ENCODE results near the gene ANKRD11.

The ANKRD11 gene

DNA sequence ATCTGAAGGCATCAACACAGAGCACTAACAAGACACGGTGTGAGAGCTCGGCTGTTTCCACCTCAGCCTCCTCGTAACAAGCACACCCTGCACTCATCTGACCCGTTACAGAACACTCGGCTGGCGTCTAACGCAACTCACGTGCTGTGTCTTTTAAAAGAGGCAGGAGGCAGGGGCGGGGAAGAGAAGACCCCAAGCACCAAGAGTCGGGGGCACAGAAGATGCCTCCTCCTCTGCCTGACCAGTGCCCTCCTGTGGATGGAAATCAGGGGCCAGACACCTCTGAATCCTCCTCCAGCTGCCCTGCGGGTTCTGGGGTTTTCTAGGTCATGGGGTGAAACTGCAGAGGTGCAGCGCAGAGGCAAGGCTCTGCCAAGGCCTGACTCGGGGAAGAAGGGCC, 198.6 kb downstream of the ANKRD11 start:
- DNase-seq = no peak

DNA sequence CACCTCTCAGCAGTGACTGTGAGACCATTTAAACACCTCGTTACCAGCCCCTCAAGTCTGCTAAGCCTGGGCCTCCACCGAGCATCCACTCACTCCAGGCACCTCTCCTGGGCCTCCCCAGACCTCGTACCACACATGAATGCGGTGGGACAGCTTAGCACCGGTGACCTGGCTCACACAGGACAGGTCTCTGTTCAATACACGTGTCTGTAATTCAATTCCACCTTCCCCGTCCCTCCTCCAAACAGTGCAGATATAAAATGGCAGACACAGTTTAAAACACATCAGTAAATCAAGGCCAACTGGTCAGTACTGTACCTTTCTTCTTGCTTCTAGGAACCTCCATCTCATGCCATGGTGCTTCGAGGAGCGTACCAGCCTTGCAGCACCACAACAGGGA, 199.0 kb downstream of the ANKRD11 start:
- DNase-seq = no peak

DNA sequence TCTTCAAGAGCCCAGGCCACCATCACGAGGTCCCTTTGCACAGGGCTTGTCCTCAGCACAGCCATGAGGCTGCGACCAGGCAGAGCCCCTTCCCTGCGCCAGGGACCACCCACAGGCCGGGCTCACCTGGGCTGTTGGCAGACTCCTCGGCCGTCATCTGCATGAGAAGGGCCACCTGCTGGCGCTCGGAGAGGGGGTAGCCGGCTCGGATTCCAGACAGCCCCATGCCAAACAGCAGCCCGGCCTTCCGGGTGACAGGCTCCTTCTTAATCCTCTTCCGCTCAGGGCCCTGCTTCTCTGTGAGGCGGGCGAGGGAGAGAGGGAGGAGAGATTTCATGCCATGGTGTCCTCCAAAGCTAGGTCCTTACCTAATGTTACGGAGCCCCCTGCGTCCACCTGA, 199.5 kb downstream of the ANKRD11 start:
- no peak for DNase-seq

DNA sequence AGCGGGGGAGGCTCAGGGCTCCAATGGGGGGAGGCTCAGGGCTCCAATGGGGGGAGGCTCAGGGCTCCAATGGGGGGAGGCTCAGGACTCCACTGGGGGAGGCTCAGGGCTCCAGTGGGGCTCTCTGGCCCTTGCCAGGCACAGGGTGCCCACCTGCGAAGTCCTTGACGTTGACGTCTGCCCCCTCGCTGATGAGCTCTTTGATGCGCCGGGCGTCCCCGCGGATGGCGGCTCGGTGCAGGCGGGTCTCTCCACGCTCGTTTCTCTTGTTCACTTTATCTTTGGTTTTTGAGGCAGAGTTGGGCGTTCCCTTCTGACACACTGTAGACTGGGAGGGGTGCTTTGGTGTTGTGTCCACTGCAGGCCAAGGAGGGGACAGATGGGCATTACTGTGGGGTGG, 199.9 kb downstream of the ANKRD11 start:
- DNase-seq = no peak

DNA sequence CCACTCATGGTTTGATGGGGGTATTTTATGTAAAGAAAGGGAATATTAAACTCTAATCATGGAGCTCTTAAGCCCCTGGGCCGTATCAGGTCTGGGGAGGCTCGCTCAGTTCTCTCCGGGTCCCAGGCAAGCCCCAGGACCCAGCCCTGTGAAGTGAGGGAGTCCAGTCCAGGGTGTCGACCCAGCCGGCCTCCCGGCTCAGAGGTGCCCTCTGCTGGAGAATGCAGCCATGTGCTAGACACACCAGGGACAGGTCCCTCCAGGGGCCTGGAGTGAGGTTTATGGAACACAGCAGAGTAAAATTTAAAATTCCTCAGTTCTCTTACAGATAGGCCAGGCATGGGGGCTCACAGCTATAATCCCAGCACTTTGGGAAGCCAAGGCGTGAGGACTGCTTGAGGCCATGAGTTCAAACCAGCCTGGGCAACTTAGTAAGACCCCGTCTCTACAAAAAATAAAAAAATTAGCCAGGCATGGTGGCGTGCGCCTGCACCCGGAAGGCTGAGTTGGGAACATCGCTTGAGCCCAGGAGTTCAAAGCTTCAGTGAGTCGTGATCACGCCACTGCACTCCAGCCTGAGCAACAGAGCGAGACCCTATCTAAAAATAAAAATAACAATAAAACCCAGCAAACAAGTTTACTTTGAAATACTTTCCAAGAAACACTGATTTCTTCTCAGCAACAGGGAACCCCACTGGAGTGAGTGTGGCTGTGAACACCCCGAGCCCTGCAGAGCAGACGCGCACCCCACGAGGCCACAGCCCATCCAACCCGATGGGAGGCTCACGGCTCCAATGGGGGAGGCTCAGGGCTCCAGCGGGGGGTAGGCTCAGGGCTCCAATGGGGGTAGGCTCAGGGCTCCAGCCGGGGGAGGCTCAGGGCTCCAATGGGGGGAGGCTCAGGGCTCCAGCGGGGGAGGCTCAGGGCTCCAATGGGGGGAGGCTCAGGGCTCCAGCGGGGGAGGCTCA, 200.6 kb downstream of the ANKRD11 start:
- peak; percentile 100 for DNase-seq

DNA sequence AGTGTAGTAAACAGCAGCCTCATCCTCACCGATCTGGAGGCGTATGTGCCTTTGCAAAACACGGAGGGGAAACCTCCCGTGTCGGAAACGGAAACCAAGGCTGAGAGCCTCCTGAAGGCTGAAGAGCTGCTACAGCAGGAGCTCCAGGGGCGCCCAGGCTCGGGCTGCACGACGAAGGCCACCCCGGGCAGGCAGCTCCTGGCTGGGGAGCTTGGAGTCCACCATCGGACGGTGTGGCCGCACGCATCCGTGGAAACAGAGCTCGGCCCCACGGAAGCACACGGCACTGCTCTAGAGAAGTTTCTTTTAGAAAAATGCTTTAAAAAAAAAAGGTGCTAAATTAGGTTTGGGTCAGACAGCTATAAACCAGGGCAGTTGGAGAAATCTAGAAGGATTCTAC, 201.4 kb downstream of the ANKRD11 start:
- DNase-seq = no peak

DNA sequence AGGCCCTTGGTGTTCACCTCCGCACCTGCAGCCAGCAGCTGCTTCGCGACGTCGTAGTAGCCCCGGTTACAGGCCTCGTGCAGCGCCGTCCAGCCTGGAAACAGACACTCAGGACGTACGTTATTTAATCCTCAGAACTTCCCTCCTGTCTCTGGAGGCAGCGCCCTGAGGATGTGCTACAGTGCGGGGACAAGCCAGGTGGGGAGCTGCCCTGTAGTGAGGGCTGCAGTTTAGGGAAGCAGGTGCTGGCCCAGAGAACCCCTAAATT, 201.8 kb downstream of the ANKRD11 start:
- no peak for DNase-seq

DNA sequence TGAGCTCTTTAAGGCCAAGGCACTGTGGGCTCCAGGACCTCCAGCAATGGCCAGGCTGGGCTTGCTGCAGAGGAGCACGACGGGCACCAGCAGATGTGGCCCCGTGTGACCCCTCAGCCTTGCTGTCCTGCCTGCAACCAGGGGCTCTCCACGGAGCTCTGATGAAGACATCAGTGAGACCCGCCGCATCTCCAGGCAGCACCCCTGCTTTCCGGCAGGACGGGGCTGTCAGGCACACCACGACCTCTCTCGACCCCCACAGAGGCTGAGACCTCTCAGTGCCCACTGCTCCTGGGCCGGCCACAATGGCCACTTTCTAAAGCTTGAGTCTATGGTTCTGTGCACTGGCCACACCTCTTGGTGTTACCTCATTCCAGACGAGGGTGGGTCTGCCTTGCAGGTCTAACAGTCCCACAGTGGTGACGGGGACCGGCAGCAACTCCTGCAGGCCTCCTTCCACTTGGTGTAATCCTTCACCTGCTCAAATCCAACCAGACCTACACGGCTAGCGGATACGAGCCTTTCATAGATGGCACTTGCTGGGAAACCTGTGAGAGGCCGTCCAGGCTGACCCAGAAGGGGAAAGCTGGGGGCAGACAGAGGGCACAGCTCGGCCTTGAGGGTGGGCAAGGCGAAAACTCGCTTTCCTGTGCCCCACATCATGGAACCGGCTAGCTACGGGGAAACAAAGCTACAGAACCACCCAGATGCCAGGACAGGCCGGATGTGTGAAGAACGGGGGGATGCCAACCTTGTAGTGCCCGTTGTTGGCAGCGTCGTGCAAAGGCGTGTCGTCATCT, 202.4 kb downstream of the ANKRD11 start:
- DNase-seq = no peak

DNA sequence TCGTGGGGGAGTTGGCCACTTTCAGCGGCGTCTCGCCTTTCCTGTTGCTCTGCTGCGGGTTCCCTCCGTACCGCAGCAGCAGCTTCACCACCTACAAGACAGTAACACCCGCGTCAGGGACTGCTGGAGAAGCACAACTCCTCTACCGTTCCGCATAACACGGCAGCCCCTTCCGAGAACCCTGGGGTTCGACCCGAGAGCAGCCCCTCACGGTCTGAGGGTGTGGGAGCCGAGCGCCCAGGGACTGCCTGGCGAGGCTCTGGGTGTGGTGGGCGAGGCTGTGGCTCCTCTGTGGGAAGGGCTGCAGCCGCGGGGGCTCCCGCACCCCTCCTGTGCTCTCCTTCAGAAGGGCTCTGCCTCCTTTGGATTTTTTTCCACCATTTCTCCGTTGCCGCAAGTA, 204.3 kb downstream of the ANKRD11 start:
- no peak for DNase-seq

DNA sequence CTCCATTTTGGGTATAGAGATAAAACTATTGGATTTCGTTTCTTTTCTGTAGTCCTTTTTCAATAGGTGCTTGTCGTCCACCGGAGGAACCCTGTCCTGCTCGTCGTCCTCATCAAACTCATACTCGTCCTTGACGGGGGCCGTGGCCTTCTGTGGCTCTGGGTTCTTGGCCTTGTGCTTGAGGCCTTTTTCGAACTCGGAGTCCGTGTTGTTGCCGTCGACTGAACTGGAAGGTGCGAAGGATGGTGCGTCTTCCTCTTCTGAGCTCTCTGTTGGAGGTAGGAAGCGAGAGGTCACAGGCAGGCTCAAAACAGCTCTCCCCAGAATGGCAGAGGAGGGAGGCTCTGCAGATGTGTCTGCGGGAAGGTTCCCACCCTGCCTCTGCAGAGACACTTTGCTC, 205.0 kb downstream of the ANKRD11 start:
- DNase-seq = no peak

DNA sequence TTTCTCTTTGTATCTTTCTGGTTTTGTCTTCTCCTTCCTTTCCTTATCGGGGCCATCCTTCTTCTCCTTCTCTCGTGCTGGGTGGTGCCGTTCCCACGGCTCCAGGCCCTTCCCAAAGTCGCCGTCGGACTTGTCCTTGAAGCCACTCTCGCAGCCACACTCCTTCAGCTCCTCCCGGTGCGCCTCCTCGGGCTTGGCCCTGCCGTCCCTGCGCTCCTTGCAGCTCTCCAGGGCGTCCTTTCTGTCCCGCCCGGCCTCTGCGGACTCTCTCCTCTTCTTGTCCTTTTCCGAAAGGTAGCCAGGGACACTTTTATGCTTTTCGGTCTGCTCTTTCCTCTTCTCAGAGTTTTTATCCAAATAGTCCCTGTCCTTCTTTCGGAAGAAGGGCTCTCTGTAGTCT, 206.9 kb downstream of the ANKRD11 start:
- no peak for DNase-seq

DNA sequence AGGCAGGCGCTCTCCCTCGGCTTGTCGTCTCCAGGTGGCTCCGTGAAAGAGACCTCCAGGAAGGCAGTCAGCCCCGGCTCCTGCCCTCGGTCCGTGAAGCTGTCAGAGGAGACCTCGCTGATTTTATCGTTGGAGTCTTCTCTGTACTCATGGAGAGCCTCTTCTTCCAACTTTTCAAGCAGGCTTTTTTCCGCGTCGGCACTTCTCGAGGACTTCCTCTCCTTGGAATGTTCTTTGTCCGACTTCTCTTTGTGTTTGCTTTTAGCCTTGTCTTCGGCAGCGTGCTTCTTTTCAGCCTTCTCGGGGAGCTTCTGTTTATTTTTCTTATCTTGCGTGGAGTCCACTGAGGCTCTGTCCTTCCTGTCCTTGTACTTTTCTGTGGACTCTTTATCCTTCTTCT, 207.8 kb downstream of the ANKRD11 start:
- DNase-seq = no peak

DNA sequence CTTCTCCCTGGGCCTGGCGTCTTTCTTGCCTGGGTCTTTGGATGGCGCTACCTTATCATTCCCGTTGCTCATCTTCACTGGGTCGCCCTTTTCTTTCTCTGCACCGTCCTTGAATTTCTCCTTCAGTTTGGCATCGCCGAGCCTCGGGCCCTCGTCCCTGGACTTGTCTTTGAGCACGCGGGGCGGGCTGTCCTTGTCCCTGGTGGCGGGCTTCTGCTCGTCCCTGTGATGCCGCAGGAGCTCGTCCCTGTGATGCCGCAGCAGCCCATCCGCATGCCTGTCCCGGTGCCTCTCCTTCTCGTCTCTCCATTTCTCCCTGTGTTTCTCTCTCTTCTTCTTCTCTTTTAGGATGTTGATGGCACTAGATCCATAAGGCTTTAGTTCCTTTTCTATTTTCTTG, 208.5 kb downstream of the ANKRD11 start:
- DNase-seq = no peak

DNA sequence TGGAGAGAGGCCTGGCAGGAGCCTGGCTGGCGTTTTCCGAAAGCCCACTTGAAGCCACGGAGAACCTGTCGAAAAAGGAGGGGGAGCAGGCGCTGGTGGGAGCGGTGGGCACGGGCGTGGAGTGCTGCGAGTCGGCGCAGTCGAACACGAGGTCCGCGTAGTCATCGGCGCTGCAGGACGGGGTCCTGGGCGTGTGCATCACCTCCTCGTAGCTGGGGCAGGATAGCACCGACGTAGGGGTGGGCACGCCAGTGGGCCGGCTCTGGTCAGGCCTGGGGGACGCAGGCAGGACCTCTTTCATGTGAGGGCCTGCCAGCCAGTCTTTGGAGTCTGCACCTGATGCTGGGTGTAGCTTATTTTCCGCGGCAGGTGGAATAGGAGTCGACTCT, 209.2 kb downstream of the ANKRD11 start:
- no peak for DNase-seq

DNA sequence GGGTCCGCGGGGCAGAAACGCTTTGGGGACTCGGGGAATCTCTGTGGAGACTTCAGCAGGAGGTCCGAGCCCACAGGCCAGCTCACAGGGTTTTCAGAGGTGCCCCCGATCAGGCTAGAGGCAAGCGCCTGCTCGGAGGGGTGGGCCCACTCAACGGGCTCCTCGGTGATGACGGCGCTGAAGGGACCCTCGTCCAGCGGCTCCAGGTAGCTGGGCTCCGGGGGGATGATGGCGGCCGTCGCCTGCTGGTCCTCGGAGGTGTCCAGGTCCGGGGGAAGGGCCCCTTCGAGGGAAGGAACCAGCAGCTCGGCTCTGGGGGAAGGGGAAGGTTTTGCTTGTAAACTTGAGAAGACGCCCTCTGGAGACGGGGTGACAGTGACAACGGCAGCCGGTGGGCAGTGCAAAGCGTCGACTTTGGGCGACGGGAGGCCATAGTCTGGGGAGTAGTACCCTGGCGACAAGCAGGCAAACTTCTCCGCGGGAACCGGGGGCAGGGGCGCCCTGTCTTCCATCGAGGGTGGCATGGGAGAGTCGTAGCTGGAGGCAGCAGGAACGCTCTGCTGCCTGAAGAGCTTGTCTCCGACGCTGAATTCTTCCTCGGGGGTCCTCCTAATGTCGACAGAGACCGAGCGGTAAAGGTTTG, 209.7 kb downstream of the ANKRD11 start:
- DNase-seq = no peak

DNA sequence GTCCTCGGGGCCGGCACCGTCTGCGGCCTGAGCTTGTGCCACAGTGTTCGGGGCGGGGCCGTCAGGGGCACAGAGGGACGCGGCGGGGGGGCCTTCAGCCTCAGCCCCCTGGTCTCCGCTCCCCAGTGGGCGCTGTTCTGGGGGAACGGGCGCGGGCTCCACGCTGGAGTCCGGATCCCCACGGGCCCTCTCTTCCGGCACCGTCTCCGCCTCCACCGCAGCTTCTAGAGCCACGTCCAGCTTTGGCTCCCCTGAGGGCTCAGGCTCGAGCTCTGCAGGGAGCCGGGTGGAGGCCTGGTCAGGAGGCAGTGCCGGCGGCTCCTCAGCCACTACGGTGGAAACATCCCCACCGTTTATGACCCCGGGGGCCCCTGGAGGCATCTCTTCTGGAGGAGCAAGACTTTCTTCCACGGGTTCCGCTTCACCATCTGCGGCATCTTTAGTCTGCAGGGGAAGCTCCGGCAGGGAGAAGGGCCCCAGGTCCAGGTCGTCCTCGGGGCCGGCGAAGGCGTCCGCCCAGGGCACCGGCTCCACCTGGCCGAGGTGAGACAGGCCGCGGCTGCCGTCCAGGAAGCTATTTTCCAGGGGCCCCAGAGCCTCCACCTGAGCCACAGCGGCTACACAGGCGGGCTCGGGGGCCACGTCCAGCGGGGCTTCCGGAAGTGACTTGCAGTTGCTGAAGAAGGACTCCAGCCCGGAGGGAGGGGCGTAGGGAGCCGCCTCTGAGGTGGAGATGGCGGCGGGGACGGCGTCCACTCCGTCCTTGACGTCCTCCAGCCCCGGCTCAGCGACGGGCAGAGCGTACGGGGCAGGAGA, 210.5 kb downstream of the ANKRD11 start:
- DNase-seq = no peak

DNA sequence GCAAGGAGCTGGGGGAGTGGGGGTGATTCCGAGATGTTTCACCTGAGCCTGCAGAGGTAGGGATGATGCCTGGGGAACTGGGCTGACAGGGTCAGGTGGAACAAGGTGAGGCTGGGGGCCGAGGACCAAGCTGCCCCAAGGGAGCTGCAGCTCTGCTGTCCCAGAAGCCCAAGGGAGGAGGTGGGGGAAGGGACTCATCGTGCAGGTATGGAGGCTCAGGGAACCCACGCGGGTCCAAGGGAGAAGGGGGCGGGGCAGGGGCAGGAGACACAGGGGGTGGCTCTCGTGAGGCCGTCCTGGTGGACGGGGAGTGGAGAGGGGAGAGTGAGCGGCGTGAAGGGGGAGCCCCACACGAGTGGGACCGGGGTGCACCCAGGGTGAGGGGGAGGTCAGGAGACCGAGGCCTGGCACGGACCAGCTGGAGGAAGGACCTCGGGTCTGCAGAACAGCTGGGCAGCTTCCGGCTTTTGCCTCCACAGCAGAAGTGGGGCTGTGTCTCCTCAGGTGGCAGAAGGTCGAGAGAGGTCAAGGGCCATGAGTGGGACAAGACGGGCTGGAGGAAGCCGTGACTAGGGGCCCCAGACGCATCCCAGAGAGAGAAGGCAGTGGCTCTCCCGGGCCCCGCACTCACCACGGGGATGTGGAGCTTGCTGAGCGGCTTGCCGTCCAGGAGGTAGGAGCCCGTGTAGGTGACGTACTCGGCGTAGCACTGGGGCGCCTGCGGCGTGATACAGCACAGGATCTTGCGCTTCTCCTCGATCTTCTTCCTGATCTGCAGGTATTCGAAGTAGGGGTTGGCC, 211.7 kb downstream of the ANKRD11 start:
- DNase-seq = no peak

DNA sequence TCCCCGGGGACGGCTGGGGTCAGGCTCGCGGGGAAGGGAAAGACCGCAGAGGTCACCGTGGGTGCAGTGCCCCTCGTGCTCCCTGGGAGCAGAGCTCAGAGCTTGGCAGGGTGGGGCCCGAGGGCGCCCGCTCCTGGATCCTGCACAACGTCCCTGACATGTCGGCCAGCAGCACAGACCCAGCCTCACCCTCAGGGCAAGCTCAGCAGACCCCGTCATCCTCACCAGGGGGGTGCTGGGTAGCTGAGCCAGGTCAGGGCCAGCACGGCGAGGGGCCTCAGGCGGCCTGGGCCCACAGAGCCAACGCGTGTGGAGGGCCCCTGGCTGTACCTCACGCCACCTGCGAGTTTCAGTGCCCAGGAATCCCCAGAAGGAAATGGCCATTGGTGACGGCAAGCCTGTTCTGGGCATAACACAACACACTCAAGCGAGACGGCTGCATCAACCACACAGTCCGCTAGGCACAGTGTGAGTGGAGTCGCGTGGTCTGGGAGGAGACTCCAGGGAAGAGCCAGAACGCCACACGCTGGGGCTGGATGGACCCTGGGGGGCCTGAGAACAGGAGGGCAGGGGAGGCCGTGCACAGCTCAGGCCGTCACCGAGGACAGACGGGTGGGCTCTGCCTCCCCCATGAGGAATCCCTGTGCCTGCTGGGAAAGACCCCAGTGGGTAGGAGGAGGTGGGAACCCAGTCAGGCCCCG, 212.6 kb downstream of the ANKRD11 start:
- no peak for DNase-seq

DNA sequence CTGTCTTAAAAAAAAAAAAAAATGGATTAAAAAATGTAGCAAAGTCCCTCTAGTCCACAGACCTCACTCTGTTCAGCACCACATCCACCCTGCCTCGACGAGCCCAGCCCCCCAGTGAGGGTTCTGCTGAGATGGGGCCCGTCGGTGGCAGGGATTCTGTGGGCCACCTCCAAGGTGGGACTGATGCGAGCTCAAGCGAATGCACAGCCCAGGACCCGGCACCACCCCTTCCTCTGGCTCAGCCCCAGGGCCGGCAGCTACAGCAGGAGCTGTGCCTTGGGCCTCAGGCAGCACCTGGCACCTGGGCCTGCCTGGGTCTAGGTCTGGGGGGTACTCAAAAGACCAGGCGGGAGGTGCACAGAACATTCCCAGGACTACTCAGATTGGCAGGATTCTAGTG, 213.3 kb downstream of the ANKRD11 start:
- DNase-seq = no peak

DNA sequence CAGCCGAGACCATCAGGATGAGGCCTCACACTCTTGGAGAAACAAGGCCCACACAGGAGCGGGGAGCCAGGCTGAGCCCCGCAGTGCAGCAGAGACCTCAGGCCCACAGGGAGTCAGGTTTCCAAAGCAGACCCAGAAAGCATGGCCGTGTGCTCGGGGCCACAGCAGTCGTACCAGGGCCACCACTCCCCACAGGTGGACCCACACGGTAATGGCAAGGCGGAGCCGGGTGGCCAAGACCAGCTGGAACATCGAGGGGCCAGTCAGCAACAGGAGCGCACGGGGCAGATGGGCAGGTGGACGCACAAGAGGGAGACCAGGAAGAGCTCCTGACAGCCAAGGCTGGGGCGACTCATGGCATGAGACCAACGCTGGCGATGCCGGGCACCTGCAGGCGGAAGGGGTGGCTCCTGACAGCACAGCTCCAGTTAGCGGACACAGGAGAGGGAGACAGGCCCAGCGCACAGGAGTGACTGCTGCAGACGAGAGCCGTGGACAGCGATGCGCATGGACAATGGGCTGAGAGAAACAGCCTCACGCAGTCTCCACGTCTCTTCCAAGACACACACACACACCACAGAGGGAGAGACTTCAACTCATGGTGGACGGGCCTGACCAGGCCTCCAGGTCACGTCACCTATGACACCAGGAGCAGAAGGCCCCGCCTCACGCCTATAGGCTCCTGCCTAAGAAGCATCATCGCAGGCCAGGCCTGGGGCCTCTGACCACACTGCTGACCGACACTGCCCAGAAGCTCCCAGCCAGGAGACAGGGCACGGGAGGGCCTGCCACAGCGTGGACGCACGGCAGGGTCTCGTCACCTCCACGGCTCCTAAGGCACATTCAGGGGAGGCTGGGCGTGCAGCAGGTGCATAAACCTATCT, 214.3 kb downstream of the ANKRD11 start:
- DNase-seq = no peak

DNA sequence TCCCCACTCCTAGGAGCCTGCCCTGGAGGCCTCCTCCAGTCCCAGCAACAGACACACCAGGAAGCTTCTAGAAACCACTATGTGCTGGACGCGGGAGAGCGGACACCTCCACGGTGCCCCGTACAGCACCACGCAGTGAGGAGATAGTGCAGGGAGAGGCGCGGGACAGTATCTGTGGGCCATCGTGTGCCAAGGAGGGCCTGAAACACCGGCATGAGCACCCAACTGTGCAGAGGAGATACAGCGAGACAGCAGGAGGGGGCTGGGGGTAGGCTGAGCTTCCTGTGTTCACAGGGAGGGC, 215.1 kb downstream of the ANKRD11 start:
- no peak for DNase-seq

All from 8988T (cell line).